GM12864 (cell line): ENCODE data around the gene NEK6.

ENCODE experiments used
- DNase-seq: peaks from one replicate; pipeline ENCODE4 v3.0.0-alpha.2; 2011; ENCODE audit warnings: low read depth
- H3K4me3 ChIP-seq: 2 replicates; pipeline ENCODE4 v1.5.1; 2011; ENCODE audit warnings: mild to moderate bottlenecking, low read depth, low read length, control low read depth
- TF ChIP-seq, protein P1 (sequence below): IDR thresholded peaks from 2 replicates; pipeline ENCODE4 v1.5.1; 2011; ENCODE audit warnings: low read depth, mild to moderate bottlenecking, moderate library complexity, low read length, control low read depth, inconsistent platforms; ENCODE audit errors: missing control alignments

The NEK6 gene

DNA sequence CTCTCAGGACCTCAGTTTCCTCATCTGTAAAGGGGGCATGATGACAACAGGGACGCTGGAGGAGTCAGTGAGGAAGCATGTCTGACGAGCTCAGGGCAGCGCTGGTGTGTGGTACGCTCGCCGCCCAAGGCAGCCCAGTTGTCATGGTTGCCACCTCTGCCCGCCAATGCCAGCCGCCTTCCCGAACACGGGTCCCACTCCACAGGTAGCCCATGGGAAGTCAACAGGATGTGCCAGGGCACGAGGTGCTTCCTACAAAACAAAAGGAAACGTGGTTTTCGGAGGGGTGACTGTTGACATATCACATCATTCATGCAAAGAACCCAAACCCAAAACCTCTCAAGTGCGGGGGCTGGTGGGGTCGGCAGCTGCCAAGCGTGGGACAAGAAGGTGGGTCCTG is 58.1 kb downstream of the NEK6 start:
- H3K4me3 ChIP-seq = no peak overlapping the region
- TF ChIP-seq, protein P1, sequence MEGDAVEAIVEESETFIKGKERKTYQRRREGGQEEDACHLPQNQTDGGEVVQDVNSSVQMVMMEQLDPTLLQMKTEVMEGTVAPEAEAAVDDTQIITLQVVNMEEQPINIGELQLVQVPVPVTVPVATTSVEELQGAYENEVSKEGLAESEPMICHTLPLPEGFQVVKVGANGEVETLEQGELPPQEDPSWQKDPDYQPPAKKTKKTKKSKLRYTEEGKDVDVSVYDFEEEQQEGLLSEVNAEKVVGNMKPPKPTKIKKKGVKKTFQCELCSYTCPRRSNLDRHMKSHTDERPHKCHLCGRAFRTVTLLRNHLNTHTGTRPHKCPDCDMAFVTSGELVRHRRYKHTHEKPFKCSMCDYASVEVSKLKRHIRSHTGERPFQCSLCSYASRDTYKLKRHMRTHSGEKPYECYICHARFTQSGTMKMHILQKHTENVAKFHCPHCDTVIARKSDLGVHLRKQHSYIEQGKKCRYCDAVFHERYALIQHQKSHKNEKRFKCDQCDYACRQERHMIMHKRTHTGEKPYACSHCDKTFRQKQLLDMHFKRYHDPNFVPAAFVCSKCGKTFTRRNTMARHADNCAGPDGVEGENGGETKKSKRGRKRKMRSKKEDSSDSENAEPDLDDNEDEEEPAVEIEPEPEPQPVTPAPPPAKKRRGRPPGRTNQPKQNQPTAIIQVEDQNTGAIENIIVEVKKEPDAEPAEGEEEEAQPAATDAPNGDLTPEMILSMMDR = no peak
- DNase-seq = no peak

GRCh38 chr9:124320062-124320973 is 62.6 kb downstream of the NEK6 start:
- DNase-seq = no peak
- no peak overlapping the region for H3K4me3 ChIP-seq
- TF ChIP-seq, protein P1 = peak; percentile 92

- TF ChIP-seq, protein P1 = no peak
- no peak overlapping the region for H3K4me3 ChIP-seq
- DNase-seq = no peak
Measured at GRCh38 chr9:124321416-124321815, 63.7 kb downstream of the NEK6 start.

GRCh38 chr9:124321935-124322334 is 64.2 kb downstream of the NEK6 start:
- TF ChIP-seq, protein P1 = no peak
- H3K4me3 ChIP-seq = no peak overlapping the region
- no peak for DNase-seq

- DNase-seq = no peak
- no peak overlapping the region for H3K4me3 ChIP-seq
- TF ChIP-seq, protein P1 = no peak
Measured at GRCh38 chr9:124322618-124323432, 65.1 kb downstream of the NEK6 start.

DNA sequence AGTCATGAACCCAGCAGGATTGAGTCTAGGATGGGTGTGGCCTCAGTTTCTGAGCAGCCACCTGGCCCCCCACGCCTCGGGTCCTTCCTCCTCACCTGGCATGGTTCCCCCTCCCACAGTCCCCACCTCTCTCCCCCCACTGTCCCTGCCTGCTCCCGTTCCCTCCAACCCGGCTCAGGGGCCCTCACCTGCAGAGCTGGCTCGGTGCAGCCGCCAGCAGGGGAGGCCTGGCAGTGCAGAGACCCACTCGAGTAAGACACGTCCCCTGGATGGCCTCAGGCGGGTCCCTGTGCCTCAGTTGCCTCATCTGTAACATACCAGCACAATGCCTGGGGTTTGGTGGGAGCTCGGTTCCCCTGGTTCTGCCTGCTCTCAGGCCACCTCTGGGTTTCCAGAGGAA is 66.2 kb downstream of the NEK6 start:
- no peak for DNase-seq

More for the DNA sequence above, 66.2 kb downstream of the NEK6 start:
- no peak overlapping the region for H3K4me3 ChIP-seq
- TF ChIP-seq, protein P1 = no peak
